ENCODE measurements around the gene HOMER2. TPM values are rescaled to one million over a fixed set of nuclear protein-coding genes. Genes with fewer than 3 reads are reported as not detected.

Gene HOMER2
- total and polyA plus RNA-seq, 2 of the 4 experiments (the other 2 are of a cell fraction), result 0.54 to 0.79 TPM

GRCh38 chr15:82851306-82851850, 101.1 kb downstream of the HOMER2 start:
- CTCF ChIA-PET, result interaction anchor here (1.1 to 1.6 kb wide), 2 partner anchors 26 to 159 kb away, joined by 4 to 5 read pairs; no protein-coding TSS in a partner anchor
- H3K4ac ChIP-seq (ENCODE audit: low read depth, low read length), result no peak overlapping the region
- WGBS, 2 experiments (ENCODE audit: extremely low coverage in 2 of 2, insufficient read length in 1 of 2), result 96% methylated on average over 4 of the region's 14 CpGs; no CpG with 5 or more reads in 1 of the 2 experiments

More at GRCh38 chr15:82851306-82851850, 101.1 kb downstream of the HOMER2 start:
- no peak overlapping the region for H2BK15ac ChIP-seq (ENCODE audit: low read depth, low read length)
- H3K23ac ChIP-seq (ENCODE audit: low read depth, low read length), result no peak overlapping the region
- H3K27me3 ChIP-seq (ENCODE audit: control insufficient read depth, insufficient read depth, low read length), result no peaks in the 10 kb centered on the region
- intact Hi-C loops (cut with micrococcal nuclease) (loop anchor here (10.0 kb wide), 1 partner anchor 103 kb away; the partner anchor contains the start of gene HOMER2), in situ Hi-C loops (cut with MboI; ENCODE audit: low sequenced_read_pairs) (no loop called here), dilution Hi-C loops (cut with HindIII; ENCODE audit: low sequenced_read_pairs, unreplicated experiment) (no loop called here)
- H3K79me1 ChIP-seq (ENCODE audit: low read depth in 1 of 2, low read length in 2 of 2), result no peaks in the 10 kb centered on the region
- no peak overlapping the region for H2AK5ac ChIP-seq (ENCODE audit: low read depth, low read length)
- H3K36me3 ChIP-seq (ENCODE audit: control insufficient read depth, insufficient read depth, low read length), result no peaks in the 10 kb centered on the region
- H2BK5ac ChIP-seq (ENCODE audit: low read depth, low read length, poor library complexity, severe bottlenecking), result no peak overlapping the region
- H3K9me3 ChIP-seq (ENCODE audit: control insufficient read depth, insufficient read depth, low read length), result no peaks in the 10 kb centered on the region
- H2BK20ac ChIP-seq (ENCODE audit: low read depth, low read length), result no peak overlapping the region
- H2AK9ac ChIP-seq (replicated peaks; ENCODE audit: low read depth, low read length, poor library complexity), result no peak overlapping the region
- peaks cover 9% of the 10 kb centered on the region; the same call in 1 of the 2 replicates for H3K4me1 ChIP-seq (ENCODE audit: control insufficient read depth, insufficient read depth, low read length)
- H4K91ac ChIP-seq (ENCODE audit: insufficient read depth, low read depth, low read length), result no peak overlapping the region
- ATAC-seq (ENCODE audit: low read depth) (no peak), DNase-seq (no peak)
- H4K20me1 ChIP-seq (ENCODE audit: insufficient read depth, low read length), result no peaks in the 10 kb centered on the region
- no peak overlapping the region for H3K9ac ChIP-seq (ENCODE audit: low read depth, low read length)
- H2AFZ ChIP-seq (replicated peaks; ENCODE audit: low read length, poor library complexity), result no peak overlapping the region
- H4K5ac ChIP-seq (ENCODE audit: low read depth, low read length), result no peak overlapping the region
- no peak overlapping the region for H3K18ac ChIP-seq (ENCODE audit: low read depth, low read length)
- H3K56ac ChIP-seq (ENCODE audit: extremely low read depth, insufficient read depth, low read length), result no peak overlapping the region
- TF ChIP-seq BHLHE40 (IDR thresholded peaks at IDR 0.05; ENCODE audit: low read depth, low read length) (no peak), ELK1 (IDR thresholded peaks at IDR 0.05; ENCODE audit: borderline replicate concordance, low read depth, low read length) (no peak), MAZ (IDR thresholded peaks at IDR 0.05; ENCODE audit: borderline replicate concordance, low read depth, low read length) (no peak), MXI1 (IDR thresholded peaks at IDR 0.05; ENCODE audit: borderline replicate concordance, low read depth, low read length) (no peak), RFX5 (IDR thresholded peaks at IDR 0.05; ENCODE audit: low read depth, low read length) (no peak), RCOR1 (IDR thresholded peaks at IDR 0.05; ENCODE audit: insufficient replicate concordance, low read length) (no peak), CEBPB (IDR thresholded peaks at IDR 0.05; ENCODE audit: low read depth, low read length) (no peak)
- H3K27ac ChIP-seq (ENCODE audit: insufficient read depth, low read length), result no peak overlapping the region
- no peak overlapping the region for H3K4me2 ChIP-seq (ENCODE audit: low read depth, low read length)
- no peaks in the 10 kb centered on the region; the same call in 1 of the 2 replicates for H3K9me1 ChIP-seq (ENCODE audit: insufficient read depth, low read length)
- no peak overlapping the region for H4K8ac ChIP-seq (ENCODE audit: low read depth in 2 of 2, low read length in 2 of 2)
- POLR2A ChIA-PET (ENCODE audit: unreplicated experiment), result no interaction called here
- BruUV-seq (replicated peaks), result no TSS peak
- H3K4me3 ChIP-seq (ENCODE audit: insufficient read depth, low read depth, low read length), result no peak overlapping the region
- no peak overlapping the region for H2BK120ac ChIP-seq (ENCODE audit: low read depth, low read length)
- H3K14ac ChIP-seq (replicated peaks; ENCODE audit: low read depth, low read length), result no peak overlapping the region
